Psoas muscle (tissue), 8 donors: ENCODE data around the gene AVPR2. TPM values are rescaled to one million over a fixed set of nuclear protein-coding genes. Genes with fewer than 3 reads are reported as not detected.

Experiments
- ATAC-seq, 4 donors: fragments of 200-7000 bp; cut with Tn5 transposase; one replicate each; pipeline ENCODE4 v1.9.1; 2020; ENCODE audit warnings: moderate library complexity in 3 of 4, mild to moderate bottlenecking in 2 of 4
- DNase-seq, 2 donors: peaks; one replicate each; pipeline ENCODE4 v3.0.0-alpha.2; 2020
- H3K27ac ChIP-seq: fragments of 200-600 bp; one replicate; pipeline ENCODE4 v1.8.0; 2022
- H3K27me3 ChIP-seq, 3 donors: fragments of 200-600 bp in 1 of 3; one replicate each; pipeline versions ENCODE4 v1.6.1 to v1.8.0; 2013 to 2022; ENCODE audit warnings: low read length in 2 of 3, mild to moderate bottlenecking in 2 of 3, moderate library complexity in 1 of 3; ENCODE audit not compliant: insufficient read depth in 3 of 3
- H3K36me3 ChIP-seq, 2 donors: fragments of 200-600 bp in 1 of 2; one replicate each; pipeline versions ENCODE4 v1.6.1 to v1.8.0; 2013 to 2022; ENCODE audit warnings: low read depth in 1 of 2, mild to moderate bottlenecking in 1 of 2, moderate library complexity in 1 of 2; ENCODE audit not compliant: insufficient read depth in 1 of 2
- H3K4me1 ChIP-seq: fragments of 200-600 bp; one replicate; pipeline ENCODE4 v1.8.0; 2022
- H3K4me3 ChIP-seq: fragments of 200-600 bp; one replicate; pipeline ENCODE4 v1.8.0; 2022; ENCODE audit warnings: mild to moderate bottlenecking
- H3K9me3 ChIP-seq: fragments of 200-600 bp; one replicate; pipeline ENCODE4 v1.8.0; 2022
- CTCF ChIP-seq: fragments of 200-600 bp; IDR thresholded peaks from one replicate; pipeline ENCODE4 v1.8.0; 2022; ENCODE audit warnings: antibody characterized with exemption
- WGBS, 3 donors: extraction: QIAGEN DNeasy Blood & Tissue Kit; methylation state at CpG; one replicate each; pipeline versions ENCODE4 v1.1.6 to v1.1.7; 2013; 5-methylcytosine and 5-hydroxymethylcytosine counted together
- intact Hi-C, 2 donors: fragments of 100-400 bp; cut with DNase I; formaldehyde crosslinking; loops; one replicate each; pipeline versions ENCODE4 v1.11.0 to v1.14.2; 2022
- polyA plus RNA-seq, 3 donors: library from polyadenylated mRNA; stranded (reverse); fragments of 200-250 nt; gene quantifications; one replicate each; pipeline ENCODE4 v1.2.3, GENCODE V29; 2013
- total RNA-seq, 4 donors: library from RNA; stranded (reverse); fragmentation: NEBNext Ultra II Directional in 2 of 4; extraction: Animal tissue kit (Norgen Biotek cat#: 25700) in 2 of 4; gene quantifications; one replicate each; pipeline versions ENCODE4 v1.2.1 to v1.2.4, GENCODE V29; 2021 to 2023
- donor health status: healthy with polysubstance abuse.
- donor health status: DM: no; HTN: no; CAD: no; lungs with moderate emphysema.
- donor health status: Bipolar disorder and iron deficiency.
- donor health status: healthy.
- donor health status: DM: yes; HTN: yes; CAD: no.
- donor health status: DM: no; HTN: no; CAD: no.
- donor health status: DM: no; HTN: no; CAD: no.
- donor health status: DM: yes; HTN: yes; CAD: no.

AVPR2 gene
- total and polyA plus RNA-seq, 7 donors, result 1.3 to 4.8 (median 2.1) TPM

GRCh38 chrX:153864561-153865320, 39.7 kb upstream of the AVPR2 start:
- WGBS, 3 donors, result 75 to 83% (median 78%) methylated on average over 22 to 30 of the region's 30 CpGs
- ATAC-seq, result no peak
- intact Hi-C loops, result no loop called here
- Histone ChIP-seq H3K27me3 (peaks cover 0 to 19% (median 2%) of the 10 kb centered on the region in 3 donors), H3K9me3 (no peaks in the 10 kb centered on the region), H3K27ac (no peak overlapping the region), H3K36me3 (no peaks in the 10 kb centered on the region), H3K4me1 (no peaks in the 10 kb centered on the region), H3K4me3 (no peak overlapping the region)
- DNase-seq, result no peak
- no peak for TF ChIP-seq CTCF

- peaks cover 0 to 24% (median 2%) of the 10 kb centered on the region in 3 donors for H3K27me3 ChIP-seq
Measured at GRCh38 chrX:153865321-153865580, 39.2 kb upstream of the AVPR2 start.

GRCh38 chrX:153865685-153866084, 38.8 kb upstream of the AVPR2 start:
- no peaks in the 10 kb centered on the region for H3K9me3 ChIP-seq
- intact Hi-C loops, result no loop called here
- H3K36me3 ChIP-seq, result no peaks in the 10 kb centered on the region
- DNase-seq, result no peak
- no peak for TF ChIP-seq CTCF
- 94 to 98% (median 96%) methylated on average over 9 of the region's 9 CpGs for WGBS, 3 donors
- ATAC-seq, result no peak
- H3K4me1 ChIP-seq, result no peaks in the 10 kb centered on the region
- no peak overlapping the region for H3K27ac ChIP-seq
- H3K4me3 ChIP-seq, result no peak overlapping the region
- H3K27me3 ChIP-seq, result peaks cover 0 to 29% (median 2%) of the 10 kb centered on the region in 3 donors

More at GRCh38 chrX:153865321-153865580, 39.2 kb upstream of the AVPR2 start:
- 93 to 100% (median 95%) methylated on average over 3 to 11 of the region's 11 CpGs for WGBS, 3 donors
- ATAC-seq (no peak), DNase-seq (no peak)
- Histone ChIP-seq H3K36me3 (no peaks in the 10 kb centered on the region), H3K9me3 (no peaks in the 10 kb centered on the region), H3K4me1 (no peaks in the 10 kb centered on the region), H3K4me3 (no peak overlapping the region), H3K27ac (no peak overlapping the region)
- TF ChIP-seq CTCF, result no peak
- intact Hi-C loops, result no loop called here

- Histone ChIP-seq H3K4me3 (no peak overlapping the region), H3K4me1 (no peaks in the 10 kb centered on the region), H3K9me3 (no peaks in the 10 kb centered on the region), H3K27ac (no peak overlapping the region), H3K27me3 (peaks cover 0 to 35% (median 2%) of the 10 kb centered on the region in 3 donors), H3K36me3 (no peaks in the 10 kb centered on the region)
- WGBS, 3 donors, result 81 to 84% (median 83%) methylated on average over 19 to 22 of the region's 22 CpGs
- ATAC-seq (no peak), DNase-seq (no peak)
- TF ChIP-seq CTCF, result no peak
- intact Hi-C loops, result no loop called here
Measured at GRCh38 chrX:153866302-153867019, 38.0 kb upstream of the AVPR2 start.
